CD4-positive, alpha-beta T cell treated with Interleukin-17A for 1 hour (primary cell): ENCODE measurements around the gene CLIP2.
"Not testable (repeated sequence)": the region's sequence is repeated elsewhere in the genome, so short reads cannot be mapped to it uniquely, and the experiment has no call there.

Experiments
- DNase-seq: peaks from one replicate; pipeline ENCODE4 v3.0.0-alpha.2; 2020

Gene CLIP2

DNA sequence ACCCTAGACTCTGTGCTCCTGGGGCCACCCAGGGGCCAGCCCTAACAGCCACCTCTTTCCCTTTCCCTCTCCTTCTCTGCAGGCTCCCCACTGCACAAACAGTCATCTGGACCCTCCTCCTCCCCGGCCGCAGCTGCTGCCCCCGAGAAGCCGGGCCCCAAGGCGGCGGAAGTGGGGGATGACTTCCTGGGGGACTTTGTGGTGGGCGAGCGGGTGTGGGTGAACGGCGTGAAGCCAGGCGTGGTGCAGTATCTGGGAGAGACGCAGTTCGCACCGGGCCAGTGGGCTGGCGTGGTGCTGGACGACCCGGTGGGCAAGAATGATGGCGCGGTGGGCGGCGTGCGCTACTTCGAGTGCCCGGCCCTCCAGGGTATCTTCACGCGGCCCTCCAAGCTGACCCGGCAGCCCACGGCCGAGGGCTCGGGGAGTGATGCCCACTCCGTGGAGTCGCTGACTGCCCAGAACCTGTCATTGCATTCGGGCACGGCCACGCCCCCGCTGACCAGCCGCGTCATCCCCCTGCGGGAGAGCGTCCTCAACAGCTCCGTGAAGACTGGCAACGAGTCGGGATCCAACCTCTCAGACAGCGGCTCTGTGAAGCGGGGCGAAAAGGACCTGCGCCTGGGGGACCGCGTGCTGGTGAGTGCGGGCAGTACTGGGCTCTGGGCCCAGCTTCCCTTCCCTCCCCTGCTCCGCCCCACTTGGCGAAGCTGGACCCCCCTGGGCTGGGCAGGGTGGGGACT is 49.3 kb downstream of the CLIP2 start:
- no peak for DNase-seq

DNA sequence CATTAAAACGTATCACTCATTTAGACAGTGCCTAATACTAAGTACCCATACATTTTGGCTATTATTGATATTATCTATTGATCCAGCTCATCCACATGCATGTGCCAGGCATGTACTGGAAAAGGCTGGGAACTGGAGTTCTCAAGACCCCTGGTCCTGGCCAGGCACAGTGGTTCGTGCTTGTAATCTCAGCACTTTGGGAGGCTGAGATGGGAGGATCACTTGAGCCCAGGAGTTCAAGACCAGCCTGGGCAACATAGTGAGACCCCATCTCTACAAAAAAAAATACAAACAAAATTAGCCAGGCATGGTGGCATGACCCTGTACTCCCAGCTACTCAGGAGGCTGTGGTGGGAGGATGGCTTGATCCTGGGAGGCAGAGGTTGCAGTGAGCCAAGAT is 50.4 kb downstream of the CLIP2 start:
- not testable (repeated sequence) for DNase-seq

DNA sequence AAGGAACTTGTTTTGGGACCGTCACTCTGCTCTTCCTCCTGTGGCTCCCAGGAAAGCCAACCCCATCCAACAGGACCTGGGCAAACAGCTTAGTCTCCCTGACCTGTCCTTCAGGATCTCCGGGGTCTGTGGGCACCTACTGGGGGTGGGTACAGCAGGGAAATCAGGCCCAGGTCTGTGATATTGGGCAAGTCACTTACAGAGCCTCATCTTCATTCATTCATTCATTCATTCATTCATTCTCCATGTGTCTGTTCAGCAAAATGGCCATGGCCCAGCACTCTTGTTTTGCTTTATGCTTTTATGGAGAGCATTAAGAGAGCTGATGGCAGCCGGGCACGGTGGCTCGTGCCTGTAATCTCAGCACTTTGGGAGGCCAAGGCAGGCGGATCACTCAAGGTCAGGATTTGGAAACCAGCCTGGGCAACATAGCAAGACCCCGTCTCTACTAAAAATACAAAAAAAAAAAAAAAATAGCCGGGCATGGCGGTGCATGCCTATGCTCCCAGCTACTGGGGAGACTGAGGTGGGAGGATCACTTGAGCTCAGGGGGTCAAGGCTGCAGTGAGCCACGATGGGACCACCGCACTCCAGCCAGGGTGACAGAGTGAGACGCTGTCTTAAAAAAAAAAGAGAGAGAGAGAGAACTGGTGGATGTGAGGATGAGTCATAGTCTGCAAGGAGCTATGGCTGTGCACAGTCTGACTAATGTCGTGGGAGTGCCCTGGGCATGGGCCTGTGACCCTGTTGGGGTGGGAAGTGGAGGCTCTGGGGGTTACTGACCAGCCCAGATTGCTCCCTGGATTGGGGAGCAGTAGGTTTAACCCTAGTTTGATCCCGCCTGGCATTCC is 54.3 kb downstream of the CLIP2 start:
- no peak for DNase-seq

DNA sequence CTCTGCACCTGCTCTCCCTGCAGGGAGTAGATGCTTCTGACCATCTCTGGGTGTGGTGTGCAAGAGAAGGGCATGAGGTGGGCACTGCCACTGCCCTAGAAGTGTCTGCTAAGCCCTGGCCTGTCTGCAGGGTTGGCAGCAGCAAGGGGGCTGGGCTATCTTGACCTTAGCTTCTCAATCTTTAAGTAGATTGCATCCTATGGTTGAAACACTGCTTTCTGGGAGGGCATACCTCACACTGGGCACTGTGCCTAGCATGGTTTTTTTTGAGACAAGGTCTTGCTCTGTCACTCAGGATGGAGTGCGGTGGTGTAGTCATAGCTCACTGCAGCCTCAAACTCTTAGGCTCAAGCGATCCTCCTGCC is 54.9 kb downstream of the CLIP2 start:
- DNase-seq = no peak

DNA sequence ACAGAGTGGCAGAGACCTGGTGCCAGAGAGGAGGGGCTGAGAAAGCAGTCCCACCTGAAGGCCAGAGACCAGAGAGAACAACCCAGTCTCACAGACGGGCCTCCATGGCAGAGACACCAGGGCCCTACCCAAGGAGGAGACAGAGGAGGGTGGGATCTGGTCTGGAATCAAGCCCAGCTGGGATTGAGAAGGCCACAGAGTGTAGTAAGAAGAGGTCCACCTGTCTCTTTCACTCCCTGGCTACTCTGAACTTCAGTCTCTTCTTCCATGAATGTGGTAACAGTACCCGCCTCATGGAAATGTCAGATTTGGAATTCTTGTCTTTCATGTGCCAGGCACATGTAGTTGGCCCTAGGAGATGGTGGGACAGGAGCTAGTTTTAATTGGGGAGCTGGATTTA is 55.6 kb downstream of the CLIP2 start:
- DNase-seq = no peak

DNA sequence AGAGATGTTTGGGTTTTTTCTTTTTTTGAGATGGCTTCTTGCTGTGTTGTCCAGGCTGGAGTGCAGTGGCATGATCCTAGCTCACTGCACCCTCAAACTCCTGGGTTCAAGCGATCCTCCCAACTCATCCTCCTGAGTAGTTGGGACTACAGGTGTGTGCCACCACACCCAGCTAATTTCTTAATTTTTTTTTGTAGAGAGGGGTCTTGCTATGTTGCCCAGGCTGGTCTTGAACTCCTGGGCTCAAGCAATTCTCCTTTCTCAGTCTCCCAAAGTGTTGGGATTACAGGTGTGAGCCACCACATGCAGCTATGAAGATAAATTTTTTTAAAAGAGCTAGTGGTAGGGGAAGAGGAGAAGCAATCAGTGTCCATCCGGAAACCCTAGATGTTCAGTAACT is 56.8 kb downstream of the CLIP2 start:
- DNase-seq = no peak

DNA sequence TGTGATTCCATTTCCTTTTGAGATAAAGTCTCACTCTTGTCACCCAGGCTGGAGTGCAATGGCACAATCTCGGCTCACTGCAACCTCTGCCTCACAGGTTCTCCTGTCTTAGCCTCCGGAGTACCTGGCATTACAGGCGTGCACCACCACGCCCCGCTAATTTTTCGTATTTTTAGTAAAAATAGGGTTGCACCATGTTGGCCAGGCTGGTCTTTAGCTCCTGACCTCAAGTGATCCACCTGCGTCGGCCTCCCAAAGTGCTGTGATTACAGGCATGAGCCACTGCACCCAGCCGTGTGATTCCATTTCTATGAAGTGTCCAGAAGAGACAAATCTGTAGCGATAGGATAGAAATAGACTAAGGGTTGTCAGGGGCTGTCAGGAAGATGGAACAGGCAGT is 60.4 kb downstream of the CLIP2 start:
- no peak for DNase-seq

DNA sequence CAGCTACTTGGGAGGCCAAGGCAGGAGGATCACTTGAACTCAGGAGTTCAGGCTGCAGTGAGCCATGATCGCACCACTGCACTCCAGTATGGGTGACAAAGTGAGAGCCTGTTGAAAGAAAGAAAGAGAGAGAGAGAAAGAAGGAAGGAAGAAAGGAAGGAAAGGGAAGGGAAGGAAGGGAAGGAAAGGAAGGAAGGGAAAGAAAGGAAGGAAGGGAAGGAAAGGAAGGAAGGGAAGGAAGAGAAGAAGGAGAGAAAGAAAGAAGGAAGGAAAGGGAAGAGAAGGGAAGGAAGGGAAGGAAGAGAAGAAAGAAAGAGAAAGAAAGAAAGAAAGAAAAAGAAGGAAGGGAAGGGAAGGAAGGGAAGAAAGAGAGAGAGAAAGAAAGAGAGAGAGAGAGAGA is 61.5 kb downstream of the CLIP2 start:
- DNase-seq = no peak

DNA sequence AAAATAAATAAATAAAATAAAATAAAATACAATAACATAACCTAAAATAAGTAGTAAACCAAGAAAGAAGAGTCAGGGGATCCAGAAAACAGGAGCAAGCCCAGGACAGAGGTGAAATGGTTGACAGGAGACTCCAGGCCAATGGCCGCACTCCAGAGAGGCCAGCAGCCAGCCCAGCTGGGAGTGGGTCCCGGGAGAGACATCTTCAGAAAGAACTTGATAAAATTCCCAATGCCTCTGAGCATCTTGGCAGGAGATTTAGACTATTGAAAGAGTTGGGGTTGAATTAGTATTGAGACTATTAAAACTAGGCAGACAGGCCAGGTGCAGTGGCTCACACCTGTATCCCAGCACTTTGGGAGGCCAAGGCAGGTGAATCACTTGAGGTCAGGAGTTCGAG is 62.6 kb downstream of the CLIP2 start:
- DNase-seq = no peak

DNA sequence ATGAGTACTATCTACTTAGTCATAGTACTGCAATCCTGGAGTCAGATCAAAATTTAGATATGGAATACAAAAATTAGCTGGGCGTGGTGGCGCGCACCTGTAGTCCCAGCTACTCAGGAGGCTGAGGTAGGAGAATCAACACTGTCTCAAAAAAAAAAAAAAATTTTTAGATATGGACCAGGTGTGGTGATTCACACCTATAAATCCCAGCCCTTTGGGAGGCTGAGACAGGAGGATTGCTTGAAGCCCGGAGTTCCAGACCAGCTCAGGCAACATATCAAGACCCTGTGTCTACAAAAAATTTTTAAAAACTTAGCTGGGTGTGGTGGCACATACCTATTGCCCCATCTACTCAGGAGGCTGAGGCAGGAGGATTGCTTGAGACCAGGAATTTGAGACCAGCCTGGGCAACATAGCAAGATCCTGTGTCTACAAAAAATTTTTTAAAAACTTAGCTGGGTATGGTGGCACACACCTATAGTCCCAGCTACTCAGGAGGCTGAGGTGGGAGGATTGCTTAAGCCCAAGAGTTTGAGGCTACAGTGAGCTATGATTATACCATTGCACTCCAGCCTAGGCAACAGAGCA is 63.4 kb downstream of the CLIP2 start:
- DNase-seq = not testable (repeated sequence)

DNA sequence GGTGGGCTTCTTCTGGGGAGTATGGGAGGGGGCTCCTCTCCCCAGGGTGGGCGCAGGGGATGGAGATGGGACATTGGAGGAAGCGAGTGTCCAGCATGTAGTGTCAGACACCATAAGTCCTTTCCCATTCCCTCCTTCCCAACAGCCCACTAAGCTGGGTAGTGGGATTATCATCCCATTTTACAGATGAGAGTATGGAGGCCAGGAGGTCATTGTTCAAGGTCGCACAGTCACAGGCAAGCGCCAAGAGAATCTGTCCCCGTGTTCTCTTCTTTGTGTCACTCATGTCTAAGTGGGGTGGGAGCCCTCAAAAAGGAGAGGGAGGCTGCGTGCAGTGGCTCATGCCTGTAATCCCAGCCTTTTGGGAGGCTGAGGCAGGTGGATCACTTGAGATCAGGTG is 64.8 kb downstream of the CLIP2 start:
- DNase-seq = no peak

DNA sequence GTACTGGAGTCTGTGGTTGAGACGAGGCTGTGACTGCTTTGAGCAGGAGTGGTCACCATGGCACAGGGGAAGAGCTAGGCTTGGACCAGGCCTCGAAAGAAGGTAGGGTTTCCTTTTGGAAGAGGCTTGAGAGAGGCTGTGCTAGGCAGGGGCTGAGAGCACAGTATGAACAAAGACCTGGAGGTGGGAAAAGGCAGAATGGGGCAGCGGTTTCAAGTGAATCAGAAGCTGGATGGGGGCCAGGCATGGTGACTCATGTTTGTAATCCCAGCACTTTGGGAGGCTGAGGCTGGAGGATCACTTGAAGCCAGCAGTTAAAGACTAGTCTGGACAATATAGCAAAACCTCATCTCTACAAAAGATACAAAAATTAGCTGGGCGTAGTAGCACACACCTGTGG is 65.9 kb downstream of the CLIP2 start:
- DNase-seq = no peak

DNA sequence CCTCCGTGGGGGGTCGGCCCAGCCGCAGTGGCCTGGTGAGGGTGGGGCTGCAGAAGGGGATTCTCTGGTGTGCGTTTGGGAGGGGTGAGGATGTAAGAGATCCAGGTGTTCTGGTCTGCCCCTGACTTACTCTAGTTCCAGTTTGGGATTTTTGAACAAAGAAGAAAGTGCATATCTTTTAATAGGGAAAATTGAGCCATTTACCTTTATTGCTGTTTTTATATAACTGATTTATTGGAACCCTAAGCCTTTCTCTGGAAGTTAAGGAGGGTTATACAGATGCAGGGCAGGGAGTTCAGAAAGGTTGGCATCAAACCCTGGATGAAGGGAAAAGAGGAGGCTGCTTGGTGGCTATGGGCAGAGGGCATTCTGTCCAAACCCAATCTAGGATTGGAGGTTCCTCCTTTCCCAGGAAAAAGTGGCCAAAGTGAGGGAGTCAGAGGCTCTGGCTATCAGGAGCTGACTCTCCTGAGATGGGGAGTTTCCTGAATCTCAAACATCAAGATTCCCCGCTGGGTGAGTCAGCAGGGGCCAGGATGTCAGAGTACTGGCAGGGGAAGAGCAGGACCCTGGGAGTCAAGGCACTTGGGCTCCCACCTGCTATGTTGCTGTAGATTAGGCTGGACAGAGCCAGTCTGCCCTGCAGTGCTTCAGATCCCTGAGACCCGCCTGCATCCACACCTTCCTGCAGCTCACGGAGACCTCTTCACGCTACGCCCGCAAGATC is 67.5 kb downstream of the CLIP2 start:
- no peak for DNase-seq

DNA sequence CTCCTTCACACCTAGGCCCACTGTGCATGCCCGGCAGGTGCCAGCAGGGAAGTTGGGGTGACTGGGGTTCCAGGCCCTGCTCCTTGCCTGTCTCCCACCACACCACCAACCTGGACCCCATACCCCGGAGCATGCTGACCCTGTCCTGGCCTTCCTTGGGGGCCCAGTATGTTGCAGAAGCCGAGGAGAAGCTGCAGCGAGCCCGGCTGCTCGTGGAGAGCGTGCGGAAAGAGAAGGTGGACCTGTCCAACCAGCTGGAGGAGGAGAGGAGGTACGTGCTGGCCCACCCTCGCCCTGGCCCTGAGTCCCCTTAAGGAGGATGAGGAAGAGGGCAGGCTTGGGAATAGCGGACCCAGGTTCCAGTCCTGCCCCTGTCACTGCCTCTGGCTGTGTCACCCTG is 70.8 kb downstream of the CLIP2 start:
- no peak for DNase-seq

DNA sequence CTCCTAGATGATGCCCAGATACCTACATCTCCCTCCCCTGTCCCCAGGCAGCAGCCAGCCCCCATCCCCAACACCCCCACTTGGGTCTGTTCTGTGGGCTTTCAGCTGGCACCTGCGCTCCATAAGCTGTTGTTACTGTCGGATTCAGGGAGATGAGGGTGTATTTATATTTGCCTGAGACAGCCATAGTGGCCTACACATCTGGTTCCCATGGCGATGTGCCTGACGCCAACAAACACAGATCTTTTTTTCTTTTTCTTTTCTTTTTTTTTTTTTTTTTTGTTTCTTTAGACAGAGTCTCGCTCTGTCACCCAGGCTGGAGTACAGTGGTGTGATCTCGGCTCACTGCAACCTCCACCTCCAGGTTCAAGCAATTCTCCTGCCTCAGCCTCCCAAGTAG is 73.1 kb downstream of the CLIP2 start:
- no peak for DNase-seq

DNA sequence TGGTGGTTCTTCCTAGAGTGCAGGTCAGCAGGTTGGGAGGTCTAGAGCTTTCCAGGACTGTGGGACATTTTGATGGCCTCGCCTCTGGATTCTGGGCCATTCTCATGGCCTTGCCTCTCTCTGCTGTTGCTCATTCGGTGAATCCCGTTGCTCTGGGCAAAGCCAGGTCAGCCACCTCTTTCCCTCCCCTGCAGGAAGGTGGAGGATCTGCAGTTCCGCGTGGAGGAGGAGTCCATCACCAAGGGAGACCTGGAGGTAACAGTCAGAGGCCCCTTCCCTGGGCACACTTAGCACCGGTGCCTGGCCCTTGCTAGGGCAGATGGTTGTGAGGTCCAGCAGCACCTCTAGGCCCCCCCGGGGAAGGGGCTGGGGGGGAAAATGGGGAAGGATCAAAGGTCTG is 74.9 kb downstream of the CLIP2 start:
- no peak for DNase-seq

DNA sequence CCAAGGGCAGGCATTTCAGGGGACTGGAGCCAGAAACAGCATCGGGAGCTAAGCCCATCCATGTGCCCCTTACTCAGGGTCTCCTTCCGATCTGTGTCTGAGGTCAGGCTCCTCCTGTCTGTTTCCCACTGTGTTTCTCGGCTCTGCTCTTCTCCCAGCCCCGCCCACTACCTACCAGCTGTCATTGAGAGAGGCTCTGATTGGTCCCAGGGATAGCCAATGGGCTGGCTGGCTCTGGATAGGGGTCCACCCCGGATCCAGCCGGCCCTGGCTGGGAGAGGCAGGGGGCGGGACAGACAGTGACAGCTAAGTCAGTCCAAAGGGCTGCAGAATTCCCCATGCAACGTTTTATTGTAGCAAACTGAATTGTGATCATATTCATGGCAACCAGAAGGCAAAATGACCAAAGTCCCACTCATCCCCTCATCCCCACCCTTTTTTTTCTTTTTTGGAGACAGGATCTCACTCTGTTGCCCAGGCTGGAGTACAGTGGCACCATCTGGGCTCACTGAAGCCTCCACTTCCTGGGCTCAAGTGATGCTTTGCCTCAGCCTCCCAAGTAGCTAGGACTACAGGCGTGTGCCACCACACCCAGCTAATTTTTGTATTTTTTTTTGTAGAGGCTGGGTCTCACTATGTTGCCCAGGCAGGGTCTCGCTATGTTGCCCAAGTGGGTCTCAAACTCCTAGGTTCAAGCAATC is 76.3 kb downstream of the CLIP2 start:
- no peak for DNase-seq

DNA sequence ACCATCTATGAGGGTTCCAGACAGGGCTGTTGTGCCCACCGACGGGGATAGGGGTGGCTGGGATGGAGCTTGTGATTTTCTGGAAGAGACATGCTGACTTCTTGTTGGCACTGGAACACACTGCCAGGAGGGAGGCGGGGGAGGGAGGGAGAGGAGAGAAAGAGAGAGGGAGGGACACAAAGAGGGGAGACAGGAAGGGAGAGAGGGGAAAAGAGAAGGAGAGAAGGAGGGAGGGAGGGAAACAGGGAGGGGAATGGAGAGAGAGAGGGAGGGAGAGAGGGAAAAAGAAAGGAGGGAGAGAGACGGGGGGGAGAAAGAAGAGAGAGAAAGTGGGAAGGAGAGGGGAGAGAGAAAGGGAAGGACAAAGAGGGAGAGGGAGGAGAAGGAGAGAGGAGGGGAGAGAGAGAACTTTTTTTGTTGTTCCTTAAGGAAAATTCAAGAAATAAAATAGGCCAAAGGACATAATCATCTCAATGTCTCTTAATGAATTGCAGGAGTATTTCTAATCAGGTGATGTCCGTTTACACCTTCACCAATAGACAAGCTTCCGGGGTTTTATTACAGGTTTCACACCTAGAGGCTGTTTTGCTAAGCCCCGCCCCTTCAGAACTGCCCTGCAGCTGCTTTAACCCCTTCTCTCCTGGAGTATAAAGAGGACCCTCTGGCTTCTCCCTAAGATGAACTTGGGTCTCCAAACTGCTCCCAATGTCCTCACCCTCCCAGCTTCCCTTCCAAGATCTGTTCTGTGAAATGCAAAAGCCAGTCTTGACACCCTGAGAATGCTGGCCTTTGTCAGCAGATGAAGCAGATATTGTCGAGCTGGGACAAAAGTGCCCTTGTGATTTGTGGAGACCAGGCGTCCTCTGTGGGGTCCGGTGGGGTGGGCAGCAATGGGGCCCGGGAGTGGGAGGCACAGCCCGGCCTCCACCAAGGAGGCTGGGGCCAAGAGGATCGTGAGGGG is 82.5 kb downstream of the CLIP2 start:
- peak; percentile 9 for DNase-seq

DNA sequence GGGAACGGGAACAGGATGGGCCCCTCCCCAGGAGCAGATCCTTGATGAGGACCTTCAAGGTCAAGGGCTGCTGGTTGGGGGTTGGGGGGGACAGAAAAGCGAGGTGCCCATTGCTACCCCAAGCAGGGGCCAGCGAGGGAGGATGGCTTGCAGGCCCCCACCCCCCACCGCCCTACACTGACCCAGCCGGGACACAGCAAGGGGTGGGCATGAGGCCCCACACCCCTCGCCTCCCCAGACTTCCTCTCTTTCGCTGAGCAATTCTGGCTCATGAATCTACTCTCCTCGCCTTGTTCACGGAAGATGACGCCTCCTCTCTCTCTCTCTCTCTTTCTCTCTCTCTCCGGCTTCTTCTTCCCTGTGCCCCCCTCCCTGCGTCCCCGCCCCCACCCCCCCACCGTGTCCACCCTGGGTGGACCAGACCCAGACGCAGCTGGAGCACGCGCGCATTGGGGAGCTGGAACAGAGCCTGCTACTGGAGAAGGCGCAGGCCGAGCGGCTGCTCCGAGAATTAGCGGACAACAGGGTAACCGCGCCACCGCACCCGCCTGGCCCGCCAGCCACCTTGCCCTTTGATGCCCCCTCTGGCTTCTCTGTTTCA is 83.4 kb downstream of the CLIP2 start:
- DNase-seq = no peak

DNA sequence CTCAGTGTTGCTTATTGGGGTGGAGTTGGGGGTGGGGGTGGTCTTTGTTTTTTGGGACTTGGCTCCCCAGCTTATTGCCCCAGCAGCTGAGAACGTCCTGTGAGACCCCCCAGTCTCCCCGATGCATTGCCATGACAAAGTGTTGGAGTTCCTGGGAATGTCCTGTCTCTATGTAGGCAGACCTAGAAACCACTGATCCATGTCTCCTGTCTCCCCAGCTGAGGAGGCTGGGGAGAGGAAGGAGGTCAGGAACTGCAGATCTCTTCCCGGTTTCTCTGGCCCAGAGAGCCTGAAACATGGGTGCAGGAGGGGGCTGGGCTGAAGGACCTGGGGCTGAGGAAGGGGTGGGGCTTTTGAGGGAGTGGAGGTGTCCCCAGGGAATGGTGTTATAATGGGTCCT is 84.3 kb downstream of the CLIP2 start:
- DNase-seq = no peak

DNA sequence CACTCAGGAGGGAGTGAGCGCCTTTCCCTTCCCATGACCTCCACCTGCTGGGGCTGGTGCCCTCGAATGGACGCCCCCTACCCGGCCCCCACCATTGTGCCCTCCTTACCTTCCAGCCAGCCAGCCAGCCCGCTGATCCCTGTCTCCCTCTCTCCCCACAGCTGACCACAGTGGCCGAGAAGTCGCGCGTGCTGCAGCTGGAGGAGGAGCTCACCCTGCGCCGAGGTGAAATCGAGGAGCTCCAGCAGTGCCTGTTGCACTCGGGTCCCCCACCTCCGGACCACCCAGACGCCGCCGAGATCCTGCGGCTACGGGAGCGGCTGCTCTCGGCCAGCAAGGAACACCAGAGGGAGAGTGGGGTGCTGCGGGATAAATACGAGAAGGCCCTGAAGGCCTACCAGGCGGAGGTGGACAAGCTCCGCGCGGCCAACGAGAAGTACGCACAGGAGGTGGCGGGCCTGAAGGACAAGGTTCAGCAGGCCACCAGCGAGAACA is 86.6 kb downstream of the CLIP2 start:
- no peak for DNase-seq
